H1 (cell line): ENCODE measurements around the gene REPIN1. TPM values are rescaled to one million over a fixed set of nuclear protein-coding genes. Genes with fewer than 3 reads are reported as not detected.

Experiments used
- TCF12 ChIP-seq: IDR thresholded peaks from 2 replicates; pipeline ENCODE4 v1.6.1; 2011; ENCODE audit warnings: low read depth, mild to moderate bottlenecking, low read length
- YY1 ChIP-seq: IDR thresholded peaks from 2 replicates; pipeline ENCODE4 v1.6.1; 2011; ENCODE audit warnings: low read depth, mild to moderate bottlenecking, low read length
- polyA plus RNA-seq, 7 experiments: library from polyadenylated mRNA; depleted of rRNA in 3 of 7; stranded (reverse) in 5 of 7; unstranded in 2 of 7; fragments of >200 nt in 5 of 7; fragments of 200-250 nt in 2 of 7; gene quantifications; 1 replicate in 5 of 7; 2 replicates in 1 of 7; 4 replicates in 1 of 7; pipeline versions ENCODE4 v1.2.1 to v1.2.3, GENCODE V29; 2011 to 2013; ENCODE audit warnings: missing spikeins in 2 of 7, mixed read lengths in 2 of 7
- total RNA-seq: library from RNA; stranded (reverse); fragmentation: NEBNext Ultra II Directional; extraction: Animal tissue kit (Norgen Biotek cat#: 25700); gene quantifications from 2 replicates; pipeline ENCODE4 v1.2.1, GENCODE V29; 2021
- TF ChIP-seq, protein P1 (sequence below): fragments of 300-600 bp; sonication (generic); IDR thresholded peaks from 2 replicates; pipeline ENCODE4 v1.7.1; 2012; ENCODE audit warnings: low read length, moderate library complexity, mild to moderate bottlenecking, inconsistent platforms; ENCODE audit not compliant: insufficient replicate concordance

The REPIN1 gene
- total and polyA plus RNA-seq, 2 of the 8 experiments (the other 6 are each of a cell fraction or from before 2014, with no cell fraction given) = 98.6 to 125 TPM

DNA sequence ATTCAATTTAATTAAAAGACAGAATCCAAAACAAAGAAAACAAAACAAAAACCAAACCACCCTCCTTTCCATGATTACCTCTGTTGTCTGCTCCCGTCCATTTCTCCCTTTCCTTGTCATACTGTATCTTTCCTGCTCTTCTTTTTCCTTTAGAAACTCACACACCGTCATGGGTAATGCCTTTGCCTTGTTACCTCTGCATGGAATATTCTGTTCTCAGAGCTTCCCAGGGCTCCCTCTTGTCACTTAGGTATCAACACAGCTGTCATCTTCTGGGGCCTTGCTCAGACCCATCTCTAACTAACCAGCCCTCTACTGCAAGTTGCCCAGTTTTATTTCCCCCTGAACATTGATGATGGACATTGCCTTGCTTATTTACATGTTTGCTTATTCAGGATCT is 51.6 kb downstream of the REPIN1 start (continued):
- TF ChIP-seq, protein P1, sequence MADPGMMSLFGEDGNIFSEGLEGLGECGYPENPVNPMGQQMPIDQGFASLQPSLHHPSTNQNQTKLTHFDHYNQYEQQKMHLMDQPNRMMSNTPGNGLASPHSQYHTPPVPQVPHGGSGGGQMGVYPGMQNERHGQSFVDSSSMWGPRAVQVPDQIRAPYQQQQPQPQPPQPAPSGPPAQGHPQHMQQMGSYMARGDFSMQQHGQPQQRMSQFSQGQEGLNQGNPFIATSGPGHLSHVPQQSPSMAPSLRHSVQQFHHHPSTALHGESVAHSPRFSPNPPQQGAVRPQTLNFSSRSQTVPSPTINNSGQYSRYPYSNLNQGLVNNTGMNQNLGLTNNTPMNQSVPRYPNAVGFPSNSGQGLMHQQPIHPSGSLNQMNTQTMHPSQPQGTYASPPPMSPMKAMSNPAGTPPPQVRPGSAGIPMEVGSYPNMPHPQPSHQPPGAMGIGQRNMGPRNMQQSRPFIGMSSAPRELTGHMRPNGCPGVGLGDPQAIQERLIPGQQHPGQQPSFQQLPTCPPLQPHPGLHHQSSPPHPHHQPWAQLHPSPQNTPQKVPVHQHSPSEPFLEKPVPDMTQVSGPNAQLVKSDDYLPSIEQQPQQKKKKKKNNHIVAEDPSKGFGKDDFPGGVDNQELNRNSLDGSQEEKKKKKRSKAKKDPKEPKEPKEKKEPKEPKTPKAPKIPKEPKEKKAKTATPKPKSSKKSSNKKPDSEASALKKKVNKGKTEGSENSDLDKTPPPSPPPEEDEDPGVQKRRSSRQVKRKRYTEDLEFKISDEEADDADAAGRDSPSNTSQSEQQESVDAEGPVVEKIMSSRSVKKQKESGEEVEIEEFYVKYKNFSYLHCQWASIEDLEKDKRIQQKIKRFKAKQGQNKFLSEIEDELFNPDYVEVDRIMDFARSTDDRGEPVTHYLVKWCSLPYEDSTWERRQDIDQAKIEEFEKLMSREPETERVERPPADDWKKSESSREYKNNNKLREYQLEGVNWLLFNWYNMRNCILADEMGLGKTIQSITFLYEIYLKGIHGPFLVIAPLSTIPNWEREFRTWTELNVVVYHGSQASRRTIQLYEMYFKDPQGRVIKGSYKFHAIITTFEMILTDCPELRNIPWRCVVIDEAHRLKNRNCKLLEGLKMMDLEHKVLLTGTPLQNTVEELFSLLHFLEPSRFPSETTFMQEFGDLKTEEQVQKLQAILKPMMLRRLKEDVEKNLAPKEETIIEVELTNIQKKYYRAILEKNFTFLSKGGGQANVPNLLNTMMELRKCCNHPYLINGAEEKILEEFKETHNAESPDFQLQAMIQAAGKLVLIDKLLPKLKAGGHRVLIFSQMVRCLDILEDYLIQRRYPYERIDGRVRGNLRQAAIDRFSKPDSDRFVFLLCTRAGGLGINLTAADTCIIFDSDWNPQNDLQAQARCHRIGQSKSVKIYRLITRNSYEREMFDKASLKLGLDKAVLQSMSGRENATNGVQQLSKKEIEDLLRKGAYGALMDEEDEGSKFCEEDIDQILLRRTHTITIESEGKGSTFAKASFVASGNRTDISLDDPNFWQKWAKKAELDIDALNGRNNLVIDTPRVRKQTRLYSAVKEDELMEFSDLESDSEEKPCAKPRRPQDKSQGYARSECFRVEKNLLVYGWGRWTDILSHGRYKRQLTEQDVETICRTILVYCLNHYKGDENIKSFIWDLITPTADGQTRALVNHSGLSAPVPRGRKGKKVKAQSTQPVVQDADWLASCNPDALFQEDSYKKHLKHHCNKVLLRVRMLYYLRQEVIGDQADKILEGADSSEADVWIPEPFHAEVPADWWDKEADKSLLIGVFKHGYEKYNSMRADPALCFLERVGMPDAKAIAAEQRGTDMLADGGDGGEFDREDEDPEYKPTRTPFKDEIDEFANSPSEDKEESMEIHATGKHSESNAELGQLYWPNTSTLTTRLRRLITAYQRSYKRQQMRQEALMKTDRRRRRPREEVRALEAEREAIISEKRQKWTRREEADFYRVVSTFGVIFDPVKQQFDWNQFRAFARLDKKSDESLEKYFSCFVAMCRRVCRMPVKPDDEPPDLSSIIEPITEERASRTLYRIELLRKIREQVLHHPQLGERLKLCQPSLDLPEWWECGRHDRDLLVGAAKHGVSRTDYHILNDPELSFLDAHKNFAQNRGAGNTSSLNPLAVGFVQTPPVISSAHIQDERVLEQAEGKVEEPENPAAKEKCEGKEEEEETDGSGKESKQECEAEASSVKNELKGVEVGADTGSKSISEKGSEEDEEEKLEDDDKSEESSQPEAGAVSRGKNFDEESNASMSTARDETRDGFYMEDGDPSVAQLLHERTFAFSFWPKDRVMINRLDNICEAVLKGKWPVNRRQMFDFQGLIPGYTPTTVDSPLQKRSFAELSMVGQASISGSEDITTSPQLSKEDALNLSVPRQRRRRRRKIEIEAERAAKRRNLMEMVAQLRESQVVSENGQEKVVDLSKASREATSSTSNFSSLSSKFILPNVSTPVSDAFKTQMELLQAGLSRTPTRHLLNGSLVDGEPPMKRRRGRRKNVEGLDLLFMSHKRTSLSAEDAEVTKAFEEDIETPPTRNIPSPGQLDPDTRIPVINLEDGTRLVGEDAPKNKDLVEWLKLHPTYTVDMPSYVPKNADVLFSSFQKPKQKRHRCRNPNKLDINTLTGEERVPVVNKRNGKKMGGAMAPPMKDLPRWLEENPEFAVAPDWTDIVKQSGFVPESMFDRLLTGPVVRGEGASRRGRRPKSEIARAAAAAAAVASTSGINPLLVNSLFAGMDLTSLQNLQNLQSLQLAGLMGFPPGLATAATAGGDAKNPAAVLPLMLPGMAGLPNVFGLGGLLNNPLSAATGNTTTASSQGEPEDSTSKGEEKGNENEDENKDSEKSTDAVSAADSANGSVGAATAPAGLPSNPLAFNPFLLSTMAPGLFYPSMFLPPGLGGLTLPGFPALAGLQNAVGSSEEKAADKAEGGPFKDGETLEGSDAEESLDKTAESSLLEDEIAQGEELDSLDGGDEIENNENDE = no peak
- no peak for TF ChIP-seq TCF12
- TF ChIP-seq YY1 = no peak
